ENCODE measurements around the gene U2AF1.
A peak's percentile ranks its signal among the peaks of the same experiment; 100 is the strongest.
"Not testable (repeated sequence)": the region's sequence is repeated elsewhere in the genome, so short reads cannot be mapped to it uniquely, and the experiment has no call there.

Gene U2AF1, protein sequence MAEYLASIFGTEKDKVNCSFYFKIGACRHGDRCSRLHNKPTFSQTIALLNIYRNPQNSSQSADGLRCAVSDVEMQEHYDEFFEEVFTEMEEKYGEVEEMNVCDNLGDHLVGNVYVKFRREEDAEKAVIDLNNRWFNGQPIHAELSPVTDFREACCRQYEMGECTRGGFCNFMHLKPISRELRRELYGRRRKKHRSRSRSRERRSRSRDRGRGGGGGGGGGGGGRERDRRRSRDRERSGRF

DNA sequence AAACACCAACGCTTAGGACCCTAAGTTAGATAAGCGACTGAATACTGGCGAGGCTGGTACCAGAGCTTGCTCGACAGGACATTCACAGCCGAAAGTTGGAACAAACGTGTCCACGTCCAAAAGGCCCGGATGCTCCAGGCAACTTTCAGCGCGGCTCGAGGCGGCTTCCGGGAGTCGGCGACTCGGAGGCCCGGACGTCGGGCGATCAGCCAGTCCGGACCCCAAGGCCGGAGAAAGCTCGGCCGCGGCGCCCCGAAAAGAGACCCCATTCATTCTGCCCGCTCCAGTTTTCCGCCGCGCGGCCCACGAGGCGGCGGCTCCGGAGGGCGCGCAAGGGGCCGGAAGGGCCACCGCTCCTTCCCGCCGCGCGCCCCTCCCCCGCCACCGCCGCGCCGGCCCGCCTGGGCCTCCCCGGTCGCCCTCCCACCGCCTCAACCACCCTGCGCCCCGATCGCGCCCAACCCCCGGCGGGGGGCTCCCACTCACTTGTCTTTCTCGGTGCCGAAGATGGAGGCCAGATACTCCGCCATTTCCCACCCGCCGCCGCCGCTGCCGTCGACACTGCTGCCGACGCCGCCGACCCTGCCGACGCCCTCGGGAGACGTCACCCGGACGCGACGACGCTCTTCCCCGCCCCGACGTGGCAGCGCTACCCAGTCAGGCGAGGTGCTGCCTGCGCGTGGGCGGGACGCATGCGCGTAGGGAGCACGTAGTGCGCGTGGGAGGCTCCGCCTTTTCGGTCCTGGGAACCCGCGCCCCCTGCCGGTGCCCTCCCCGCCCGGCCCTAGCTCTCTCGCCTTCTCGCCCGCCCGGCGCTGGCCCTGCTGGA is at the start of gene U2AF1:
Gene U2AF1, minus strand, starts transcription at position 606 of the 829 bp plus-strand sequence. Its CDS starts 76 bp downstream, at position 530.
- DNase-seq (ENCODE audit: low read depth in 2 of 2) = peak; percentile 59 to 62

DNA sequence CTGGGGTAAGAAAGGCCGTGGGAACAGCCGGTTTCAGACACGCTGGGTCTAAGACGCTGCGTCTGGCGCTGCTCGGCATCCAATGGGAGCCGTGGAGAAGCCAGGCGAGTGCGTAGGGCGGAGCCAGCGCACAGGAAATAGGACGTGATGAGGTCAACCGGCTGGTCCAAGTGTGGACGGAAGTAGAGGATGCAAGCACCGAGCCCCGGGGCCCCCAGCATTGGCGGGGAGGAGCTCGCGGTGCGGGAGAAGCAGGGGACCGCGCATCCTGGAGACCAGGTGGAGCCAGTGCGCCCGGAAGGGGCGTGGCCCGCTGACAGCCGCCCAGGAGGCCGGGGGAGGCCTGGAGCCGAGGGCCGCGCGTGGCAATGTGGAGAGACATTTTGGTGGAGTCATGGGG is 46.2 kb upstream of the U2AF1 start:
- DNase-seq (ENCODE audit: low read depth in 2 of 2) = not testable (repeated sequence)

DNA sequence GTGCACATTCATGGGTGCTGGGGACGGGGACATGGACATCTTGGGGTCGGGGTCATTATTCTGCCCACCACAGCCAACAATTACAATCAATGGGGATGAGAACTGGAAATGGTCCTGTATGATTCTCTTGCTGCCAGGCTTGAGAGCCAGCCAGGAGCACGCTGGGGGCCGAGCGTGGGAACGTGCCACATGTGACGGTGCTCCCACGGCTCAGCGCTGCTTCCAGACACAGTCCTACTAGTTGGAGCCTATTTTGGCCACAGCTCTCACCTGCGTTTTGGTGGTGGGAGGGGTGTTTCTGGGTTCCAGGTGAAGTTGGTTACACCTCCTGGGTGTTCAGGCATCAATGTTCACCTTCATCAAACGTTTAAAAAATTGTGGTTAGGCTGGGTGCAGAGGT is 42.0 kb upstream of the U2AF1 start:
- not testable (repeated sequence) for DNase-seq (ENCODE audit: low read depth in 2 of 2)

DNA sequence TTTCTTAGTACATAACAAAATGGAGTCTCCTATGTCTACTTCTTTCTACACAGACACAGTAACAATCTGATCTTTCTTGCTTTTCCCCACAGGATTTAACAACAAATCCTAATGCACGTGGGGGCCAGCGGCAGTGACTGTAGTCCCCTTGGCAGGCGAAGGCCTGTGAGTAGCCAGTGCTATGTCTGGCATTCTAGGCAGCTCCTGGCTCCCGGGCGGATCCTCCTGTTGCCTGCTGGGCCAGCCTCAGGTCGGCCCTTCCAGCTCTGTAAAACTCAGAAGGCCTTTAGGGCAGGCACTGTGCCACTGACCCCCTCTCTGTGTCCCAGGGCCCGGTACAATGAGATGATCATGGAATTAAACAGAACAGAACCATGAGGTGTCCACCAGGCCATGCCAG is 40.6 kb upstream of the U2AF1 start:
- DNase-seq (ENCODE audit: low read depth in 2 of 2) = not testable (repeated sequence)

DNA sequence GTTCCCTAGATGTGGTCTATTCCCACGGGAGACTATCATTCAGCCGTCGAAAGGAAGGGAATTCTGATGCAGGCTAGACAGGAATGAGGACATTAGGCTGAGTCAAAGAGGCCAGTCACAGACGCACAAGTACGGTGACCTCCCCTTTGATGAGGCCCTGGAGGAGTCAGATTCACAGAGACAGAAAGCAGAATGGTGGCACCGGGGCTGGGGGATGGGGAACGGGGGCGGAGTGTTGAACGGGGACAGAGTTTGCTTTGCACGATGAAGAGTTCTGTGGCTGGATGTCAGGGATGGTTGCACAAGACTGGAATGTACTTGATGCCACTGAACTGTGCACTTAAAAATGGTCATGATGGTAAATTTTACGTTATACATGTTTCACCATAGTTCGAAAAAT is 39.3 kb upstream of the U2AF1 start:
- DNase-seq (ENCODE audit: low read depth in 2 of 2) = not testable (repeated sequence)

DNA sequence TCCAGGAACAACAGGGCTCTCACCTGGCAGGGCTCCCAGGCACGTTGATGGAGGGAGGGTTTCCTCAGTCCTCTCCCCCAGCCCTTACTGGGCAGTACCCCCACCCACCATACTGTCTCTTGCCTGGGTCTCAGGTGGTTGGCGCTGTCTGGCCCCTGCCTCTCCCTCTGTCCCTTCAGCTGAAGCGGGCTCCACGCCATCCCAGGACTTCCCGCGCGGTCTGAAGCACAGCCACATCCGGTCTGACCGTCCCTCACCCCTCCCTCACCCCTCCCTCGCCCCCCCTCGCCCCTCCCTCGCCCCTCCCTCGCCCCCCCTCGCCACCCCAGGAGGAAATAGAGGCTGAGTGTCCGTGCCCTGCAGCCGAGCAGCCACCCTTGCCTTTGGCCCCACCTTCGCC is 34.0 kb upstream of the U2AF1 start:
- not testable (repeated sequence) for DNase-seq (ENCODE audit: low read depth in 2 of 2)

DNA sequence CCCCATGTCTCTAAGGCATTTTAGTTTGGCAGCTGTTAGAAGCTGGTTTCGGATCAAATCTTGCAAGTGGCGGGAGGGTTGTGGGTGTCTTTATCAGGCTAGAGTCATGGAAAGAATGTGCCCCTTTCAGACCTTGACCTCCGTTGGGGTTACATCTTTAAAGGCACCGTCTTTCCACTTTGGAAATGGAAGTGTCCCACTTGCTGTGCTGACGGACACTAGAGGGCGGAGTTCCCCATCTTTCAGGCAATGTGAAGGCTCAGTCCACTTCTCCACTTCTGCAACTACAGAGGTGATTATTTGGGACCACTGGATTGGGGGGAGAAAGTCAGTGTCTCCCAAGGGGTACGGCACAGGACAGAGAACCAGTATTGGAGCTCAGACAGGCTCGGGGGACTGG is 31.6 kb upstream of the U2AF1 start:
- not testable (repeated sequence) for DNase-seq (ENCODE audit: low read depth in 2 of 2)

DNA sequence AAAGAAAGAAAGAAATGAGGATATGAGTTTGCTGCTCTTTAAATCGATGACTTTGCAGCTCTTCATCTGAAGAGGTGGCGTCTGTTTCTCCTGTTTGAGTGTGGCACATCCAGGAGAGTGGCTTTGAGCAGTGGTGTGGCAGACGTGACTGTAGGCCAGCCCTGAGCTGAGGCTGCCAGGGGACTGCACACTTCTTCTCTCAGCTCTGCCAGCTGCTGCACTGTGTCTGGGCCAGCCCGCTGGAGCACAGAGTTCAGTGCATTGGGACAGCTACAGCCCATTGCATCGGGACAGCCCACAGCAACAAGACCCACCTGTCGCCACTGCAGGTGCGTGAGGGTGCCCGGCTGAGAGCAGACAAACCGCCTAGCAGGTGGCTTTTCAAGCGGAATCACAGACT is 27.1 kb upstream of the U2AF1 start:
- DNase-seq (ENCODE audit: low read depth in 2 of 2) = not testable (repeated sequence)

DNA sequence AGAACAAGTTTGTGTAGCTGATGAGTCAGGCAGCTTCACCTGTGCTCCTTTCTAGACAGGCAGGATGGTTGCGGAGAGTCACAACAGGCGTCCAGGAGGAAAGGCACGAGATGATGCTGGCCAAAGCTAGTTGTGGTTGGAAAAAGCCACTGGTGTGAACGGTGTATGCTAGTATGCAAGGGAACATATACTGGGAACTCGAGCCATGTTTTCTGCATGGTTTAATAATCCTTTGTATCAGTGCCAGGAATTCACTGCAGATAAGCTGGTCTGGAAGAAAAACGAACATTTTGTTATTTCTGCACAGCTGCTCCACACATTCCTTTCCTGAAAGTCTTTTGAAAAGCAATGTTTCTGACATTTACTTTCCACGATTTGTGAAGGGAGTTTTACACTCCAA is 22.7 kb upstream of the U2AF1 start:
- not testable (repeated sequence) for DNase-seq (ENCODE audit: low read depth in 2 of 2)

DNA sequence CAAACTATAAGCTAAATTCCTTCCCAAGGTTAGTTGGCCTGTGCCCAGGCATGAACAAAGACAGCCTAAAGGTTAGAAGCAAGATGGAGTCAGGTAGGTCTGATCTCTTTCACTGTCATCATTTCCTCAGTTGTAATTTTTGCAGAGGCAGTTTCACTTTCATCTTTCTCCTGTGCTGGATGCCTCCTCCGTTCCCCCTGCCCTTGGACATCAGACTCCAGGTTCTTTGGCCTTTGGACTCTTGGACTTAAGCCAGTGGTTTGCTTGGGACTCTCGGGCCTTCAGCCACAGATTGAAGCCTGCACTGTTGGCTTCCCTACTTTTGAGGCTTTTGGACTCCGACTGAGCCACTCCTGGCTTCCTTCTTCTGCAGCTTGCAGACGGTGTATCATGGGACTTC is 8.6 kb upstream of the U2AF1 start:
- DNase-seq (ENCODE audit: low read depth in 2 of 2) = not testable (repeated sequence)

DNA sequence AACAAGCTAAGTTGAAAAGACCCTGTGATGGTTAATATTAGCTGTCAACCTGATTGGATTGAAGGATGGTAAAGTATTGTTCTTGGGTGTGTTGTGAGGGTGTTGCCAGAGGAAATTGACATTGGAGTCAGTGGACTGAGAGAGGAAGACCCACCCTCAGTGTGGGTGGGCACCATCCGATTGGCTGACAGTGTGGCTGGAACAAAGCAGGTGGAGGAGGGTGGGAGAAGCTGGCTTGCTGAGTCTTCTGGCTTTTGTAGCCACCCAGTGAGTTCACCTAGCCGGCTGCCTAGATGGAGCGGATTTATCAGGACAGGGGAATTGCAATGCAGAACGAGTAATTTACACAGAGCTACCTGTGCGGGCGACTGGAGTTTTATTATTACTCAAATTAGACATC is 7.1 kb upstream of the U2AF1 start:
- not testable (repeated sequence) for DNase-seq (ENCODE audit: low read depth in 2 of 2)

DNA sequence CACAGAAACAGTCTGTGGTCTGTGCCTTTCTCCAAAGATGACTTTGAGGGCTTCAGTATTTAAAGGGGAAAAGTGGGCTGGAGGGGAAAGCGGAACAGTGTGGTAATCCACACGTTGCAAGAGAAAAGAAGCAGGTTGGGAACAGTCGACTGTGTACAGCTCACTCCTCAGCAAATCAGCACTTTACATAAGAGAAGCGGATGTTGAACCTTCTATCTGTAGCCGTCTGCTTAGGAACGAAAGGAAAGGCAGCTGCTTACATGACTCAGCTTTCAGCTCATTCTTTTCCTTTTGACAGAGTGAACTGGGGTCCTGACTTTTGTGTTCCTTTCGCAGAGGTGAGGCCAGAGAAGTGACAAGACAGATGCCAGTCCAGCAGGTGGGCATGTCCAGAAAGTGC is 1.6 kb upstream of the U2AF1 start:
- not testable (repeated sequence) for DNase-seq (ENCODE audit: low read depth in 2 of 2)

DNA sequence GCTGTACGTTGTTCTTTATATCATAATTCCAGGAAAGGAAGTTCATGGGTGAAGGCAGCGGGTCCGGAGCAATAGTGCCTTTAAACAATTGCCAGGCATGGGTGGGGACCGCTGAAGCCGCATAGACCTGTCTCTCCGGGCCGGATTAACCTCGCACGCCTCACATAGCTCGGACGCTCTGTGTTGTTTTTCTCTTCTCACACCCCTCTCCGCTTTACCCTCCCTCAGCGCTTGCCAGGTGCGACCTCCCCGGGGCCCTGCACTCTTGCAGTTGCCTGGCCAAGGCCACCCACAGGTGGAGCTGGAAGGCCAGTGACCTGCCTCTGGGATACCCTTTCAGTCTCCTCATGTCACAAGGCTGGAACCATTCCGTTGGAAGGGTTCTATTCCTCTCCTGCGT is 807 bp upstream of the U2AF1 start:
- not testable (repeated sequence) for DNase-seq (ENCODE audit: low read depth in 2 of 2)

DNA sequence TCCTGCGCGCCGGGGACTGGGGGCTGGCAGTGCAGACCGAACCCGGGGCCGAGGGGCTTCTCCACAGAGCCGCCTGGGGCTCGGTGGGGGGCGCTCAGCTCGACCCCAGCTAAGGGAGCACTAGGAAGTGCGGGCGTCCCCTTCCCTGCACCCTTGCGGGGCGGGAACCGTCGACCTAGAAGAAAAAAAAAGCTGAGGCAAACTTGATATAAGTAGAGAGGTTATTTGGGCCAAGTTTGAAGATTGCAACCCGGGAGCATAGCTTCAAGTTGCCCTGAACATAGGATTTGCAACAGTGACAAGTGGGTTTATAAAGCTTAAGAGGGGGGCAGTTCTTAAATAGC is 396 bp upstream of the U2AF1 start:
- not testable (repeated sequence) for DNase-seq (ENCODE audit: low read depth in 2 of 2)

DNA sequence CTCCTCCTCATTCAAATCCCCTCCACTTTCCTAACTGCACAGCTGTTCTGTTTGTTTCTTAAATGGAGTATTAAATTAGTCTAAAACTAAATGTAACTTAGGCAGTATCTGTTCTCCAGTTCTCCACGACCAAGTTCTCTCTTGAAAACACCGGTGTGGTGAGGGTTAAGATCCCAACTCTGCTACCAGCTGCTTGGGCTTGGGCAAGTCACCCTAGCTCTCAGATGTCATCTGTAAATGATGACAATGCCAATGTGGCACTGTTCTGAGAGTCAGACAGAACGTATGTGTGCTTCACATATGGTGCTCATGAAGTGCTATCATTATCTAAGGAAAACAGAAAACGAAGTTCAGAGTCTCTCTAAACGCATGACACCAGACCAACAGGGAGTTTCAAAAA is 2.7 kb downstream of the U2AF1 start:
- not testable (repeated sequence) for DNase-seq (ENCODE audit: low read depth in 2 of 2)

DNA sequence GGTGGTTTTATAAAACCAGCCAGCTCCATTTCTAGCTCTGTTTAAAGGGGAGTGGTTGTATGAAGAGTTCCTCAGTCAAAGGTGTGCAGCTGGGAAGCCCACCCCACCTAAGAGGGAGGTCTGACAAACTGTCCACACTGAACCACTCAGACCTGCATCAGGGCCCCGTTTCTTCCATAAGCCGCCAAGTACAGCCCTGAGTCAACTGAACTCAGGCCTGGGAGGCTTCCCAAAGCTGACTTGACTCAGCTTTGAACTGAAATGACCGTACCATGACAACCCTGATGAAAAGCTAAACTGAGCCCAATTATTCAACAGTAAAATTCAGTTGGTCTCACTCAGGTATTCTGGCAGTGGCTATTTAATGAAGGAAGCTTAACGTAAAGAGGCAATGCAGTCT is 5.1 kb downstream of the U2AF1 start:
- DNase-seq (ENCODE audit: low read depth in 2 of 2) = not testable (repeated sequence)

DNA sequence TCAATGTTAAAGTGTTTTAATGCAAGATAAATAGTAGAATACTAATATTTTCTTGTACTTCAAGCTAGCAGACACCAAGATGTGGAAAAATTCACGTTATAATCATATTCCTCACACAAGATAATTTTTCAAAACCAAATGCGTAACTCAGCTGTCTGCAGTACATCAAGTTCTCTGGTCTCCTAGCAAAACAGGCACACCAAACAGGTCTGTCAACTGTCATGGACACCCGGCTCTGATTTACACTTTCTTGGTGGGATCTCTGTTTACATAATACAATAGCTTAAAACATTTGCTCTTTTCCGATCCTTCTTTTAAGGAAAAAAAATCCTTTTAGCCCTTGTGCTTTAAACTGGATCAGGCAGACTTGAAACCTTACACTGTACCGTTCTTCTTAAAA is 5.7 kb downstream of the U2AF1 start:
- DNase-seq (ENCODE audit: low read depth in 2 of 2) = not testable (repeated sequence)

DNA sequence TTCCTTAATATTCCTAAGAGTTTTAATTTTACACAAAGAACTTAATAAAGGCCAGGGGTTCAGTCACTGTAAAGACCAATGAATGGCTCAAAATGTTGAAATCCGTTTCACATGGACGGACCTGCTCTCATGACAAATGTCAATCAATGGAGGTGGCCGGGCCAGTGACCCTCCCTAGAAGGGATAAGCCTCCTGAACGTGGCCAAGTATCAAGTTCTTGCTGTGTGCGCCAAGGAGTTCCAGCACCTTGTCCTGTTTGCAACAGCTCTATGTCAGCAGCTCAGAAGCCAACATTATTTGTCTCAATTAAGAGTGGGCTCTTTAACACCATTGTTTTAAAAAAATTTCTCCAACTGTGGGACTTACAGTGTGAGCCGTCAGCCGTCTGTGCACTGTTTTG is 6.4 kb downstream of the U2AF1 start:
- not testable (repeated sequence) for DNase-seq (ENCODE audit: low read depth in 2 of 2)

DNA sequence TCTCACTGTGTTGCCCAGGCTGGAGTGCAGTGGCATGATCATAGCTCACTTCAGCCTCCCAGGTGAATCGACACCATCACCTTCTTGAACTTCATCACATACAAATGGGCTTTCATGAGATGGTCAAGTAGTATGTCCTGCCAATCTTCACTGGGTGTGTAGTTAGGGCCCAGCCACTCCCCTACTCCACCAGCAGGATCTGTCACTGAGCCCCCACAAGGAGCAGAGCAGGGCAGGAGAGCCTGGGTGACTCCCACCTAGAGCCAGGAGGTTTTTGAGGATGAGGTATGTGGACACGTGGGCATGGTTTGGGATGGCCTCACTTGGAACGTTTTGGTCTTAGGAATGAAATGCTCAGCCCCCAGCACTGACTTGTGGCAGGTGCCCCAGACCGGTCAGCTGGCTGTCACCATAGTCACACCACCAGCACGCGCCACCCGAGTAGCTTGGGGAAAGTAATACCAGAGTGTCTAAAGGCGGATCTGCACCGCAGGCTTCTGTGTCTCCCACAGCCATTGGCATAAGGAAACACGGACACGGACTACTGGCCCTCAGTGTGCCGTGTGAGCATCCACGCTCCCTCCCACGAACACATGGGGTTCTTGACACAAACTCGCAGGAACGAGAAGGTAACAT is 15.3 kb downstream of the U2AF1 start:
- not testable (repeated sequence) for DNase-seq (ENCODE audit: low read depth in 2 of 2)

DNA sequence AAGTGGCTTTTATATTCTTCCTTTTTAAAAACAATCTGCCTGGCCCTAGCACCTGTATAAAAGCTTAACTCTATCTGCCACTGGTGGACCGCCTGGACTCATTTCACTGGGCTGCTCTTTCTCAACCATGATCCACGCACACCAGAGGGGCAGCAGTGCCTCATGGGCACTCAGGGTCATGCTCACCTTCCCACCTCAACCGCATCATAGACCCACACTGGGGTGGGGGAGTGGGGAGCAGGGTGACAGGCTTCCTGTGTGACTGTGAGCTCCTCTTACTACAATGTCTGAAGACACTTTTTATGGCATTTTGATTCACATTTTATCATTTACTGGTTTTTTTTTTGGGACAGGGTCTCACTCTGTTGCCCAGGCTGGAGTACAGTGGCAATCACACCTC is 16.4 kb downstream of the U2AF1 start:
- not testable (repeated sequence) for DNase-seq (ENCODE audit: low read depth in 2 of 2)

DNA sequence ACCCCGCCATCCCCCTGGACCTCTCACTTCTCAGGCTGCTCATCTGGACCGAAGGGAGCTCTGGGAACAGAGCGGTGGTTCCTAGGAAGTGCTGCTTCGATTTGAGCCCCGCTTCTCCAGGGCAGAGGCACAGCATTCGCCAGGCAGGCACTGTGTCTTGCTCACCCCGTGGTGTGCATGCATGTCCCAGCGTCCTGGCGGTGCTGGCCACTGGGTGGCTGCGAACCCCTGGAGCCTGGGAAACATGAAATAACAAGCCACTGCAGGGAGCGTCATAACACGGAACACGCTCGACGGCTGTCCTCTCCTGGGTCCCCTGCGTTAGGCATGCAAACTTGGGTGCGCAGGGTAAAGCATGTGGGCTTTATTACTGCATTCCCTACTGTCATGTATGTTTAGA is 17.9 kb downstream of the U2AF1 start:
- not testable (repeated sequence) for DNase-seq (ENCODE audit: low read depth in 2 of 2)

DNA sequence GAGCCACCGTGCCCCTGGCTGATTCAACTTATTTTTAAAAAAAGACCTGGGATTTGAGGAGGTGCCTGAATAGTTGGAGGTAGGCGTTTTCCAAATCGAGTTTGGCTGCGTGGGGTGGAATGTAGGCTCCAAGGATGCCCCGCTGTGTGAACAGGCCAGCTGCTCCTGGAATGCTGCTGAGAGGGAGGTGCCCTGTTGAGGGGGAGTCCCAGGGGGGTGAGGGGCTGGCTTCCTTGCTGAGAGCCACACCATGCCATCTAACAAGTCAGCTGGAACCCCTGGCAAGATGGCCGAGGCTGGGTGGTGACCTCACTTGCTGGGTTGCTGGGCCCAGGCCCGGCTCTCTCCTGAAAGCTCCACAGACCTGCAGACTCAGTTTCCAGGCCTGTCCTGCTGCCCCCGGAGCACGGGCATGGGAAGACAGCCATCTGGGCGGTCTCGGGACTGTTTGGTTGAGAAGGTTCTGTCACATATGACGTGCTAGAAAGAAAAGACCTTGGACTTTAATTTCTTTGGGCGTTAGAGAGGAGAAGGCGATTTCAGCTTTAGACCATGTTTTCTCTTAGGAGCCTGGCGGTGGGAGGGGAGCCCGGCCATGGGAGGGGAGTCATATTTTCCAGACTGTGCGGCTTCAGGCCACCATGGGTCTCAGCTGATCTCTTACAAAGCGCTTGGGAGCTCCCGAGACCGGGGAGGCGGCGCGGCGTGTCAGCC is 24.6 kb downstream of the U2AF1 start:
- DNase-seq (ENCODE audit: low read depth in 2 of 2) = not testable (repeated sequence)
